PFSK-1 (cell line): Measurements from ENCODE around the gene ERP27.

Experiments used
- FOXP2 ChIP-seq: optimal IDR thresholded peaks from 2 replicates; pipeline ENCODE3; 2011; ENCODE audit warnings: borderline replicate concordance, control low read depth, inconsistent platforms; ENCODE audit not compliant: insufficient read depth; ENCODE audit errors: extremely low read length, extremely low read depth
- POLR2AphosphoS5 ChIP-seq: IDR thresholded peaks from 2 replicates; pipeline ENCODE4 v1.6.1; 2012; ENCODE audit warnings: low read depth, mild to moderate bottlenecking, control low read depth, low read length, moderate library complexity
- SIN3A ChIP-seq: IDR thresholded peaks from 2 replicates; pipeline ENCODE4 v1.6.1; 2012; ENCODE audit warnings: mild to moderate bottlenecking, low read length, moderate library complexity, borderline replicate concordance; ENCODE audit not compliant: insufficient read depth
- TAF1 ChIP-seq: IDR thresholded peaks from 2 replicates; pipeline ENCODE4 v1.6.1; 2012; ENCODE audit warnings: low read length, control low read depth, borderline replicate concordance; ENCODE audit not compliant: insufficient read depth
- TF ChIP-seq, protein P1 (sequence below), 2 experiments: IDR thresholded peaks; 2 replicates each; pipeline versions ENCODE4 v1.6.1 to v1.8.0; 2011 to 2012; ENCODE audit warnings: low read depth in 2 of 2, low read length in 2 of 2, control low read depth in 1 of 2, inconsistent platforms in 1 of 2, mild to moderate bottlenecking in 1 of 2, moderate library complexity in 1 of 2; ENCODE audit not compliant: insufficient read depth in 1 of 2

Gene ERP27

DNA sequence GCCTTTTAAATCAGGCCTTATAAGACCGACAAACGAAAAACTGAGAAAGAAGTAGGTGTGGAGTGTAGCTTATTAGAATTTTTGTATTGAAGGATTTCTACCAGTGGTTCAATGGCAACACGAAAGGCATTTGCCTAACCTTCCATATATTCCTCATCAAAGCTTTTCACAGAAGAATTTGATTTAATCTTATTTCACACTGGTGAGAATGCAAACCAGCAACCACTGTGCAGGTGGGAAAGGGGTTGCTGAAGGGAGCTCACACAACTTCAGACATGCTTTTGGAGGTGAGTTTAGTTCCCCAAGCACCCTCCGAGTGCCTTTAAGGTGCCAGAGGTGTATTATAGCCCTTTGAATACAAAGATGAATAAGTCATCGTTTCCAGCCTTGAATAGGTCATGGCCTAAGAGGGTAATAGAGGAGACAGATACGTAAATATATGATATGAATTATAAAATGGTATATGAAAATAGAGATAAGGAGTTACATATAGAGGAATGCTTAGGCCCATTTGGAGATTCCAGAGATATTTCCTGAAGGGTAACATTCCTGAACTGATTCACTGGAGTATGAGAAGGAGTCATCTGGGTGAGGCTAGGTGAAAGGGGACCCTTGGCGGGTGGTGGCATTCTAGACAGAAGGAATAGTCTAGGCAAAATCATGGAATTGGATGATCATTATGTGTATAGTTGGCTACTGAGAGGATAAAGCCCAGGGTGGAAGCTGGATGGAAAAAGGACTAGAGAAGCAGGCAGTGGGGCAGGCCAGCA, 6.4 kb downstream of the ERP27 start:
- TF ChIP-seq SIN3A (no peak), TAF1 (no peak), FOXP2 (no peak), POLR2AphosphoS5 (no peak)
- TF ChIP-seq, protein P1, sequence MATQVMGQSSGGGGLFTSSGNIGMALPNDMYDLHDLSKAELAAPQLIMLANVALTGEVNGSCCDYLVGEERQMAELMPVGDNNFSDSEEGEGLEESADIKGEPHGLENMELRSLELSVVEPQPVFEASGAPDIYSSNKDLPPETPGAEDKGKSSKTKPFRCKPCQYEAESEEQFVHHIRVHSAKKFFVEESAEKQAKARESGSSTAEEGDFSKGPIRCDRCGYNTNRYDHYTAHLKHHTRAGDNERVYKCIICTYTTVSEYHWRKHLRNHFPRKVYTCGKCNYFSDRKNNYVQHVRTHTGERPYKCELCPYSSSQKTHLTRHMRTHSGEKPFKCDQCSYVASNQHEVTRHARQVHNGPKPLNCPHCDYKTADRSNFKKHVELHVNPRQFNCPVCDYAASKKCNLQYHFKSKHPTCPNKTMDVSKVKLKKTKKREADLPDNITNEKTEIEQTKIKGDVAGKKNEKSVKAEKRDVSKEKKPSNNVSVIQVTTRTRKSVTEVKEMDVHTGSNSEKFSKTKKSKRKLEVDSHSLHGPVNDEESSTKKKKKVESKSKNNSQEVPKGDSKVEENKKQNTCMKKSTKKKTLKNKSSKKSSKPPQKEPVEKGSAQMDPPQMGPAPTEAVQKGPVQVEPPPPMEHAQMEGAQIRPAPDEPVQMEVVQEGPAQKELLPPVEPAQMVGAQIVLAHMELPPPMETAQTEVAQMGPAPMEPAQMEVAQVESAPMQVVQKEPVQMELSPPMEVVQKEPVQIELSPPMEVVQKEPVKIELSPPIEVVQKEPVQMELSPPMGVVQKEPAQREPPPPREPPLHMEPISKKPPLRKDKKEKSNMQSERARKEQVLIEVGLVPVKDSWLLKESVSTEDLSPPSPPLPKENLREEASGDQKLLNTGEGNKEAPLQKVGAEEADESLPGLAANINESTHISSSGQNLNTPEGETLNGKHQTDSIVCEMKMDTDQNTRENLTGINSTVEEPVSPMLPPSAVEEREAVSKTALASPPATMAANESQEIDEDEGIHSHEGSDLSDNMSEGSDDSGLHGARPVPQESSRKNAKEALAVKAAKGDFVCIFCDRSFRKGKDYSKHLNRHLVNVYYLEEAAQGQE (IDR thresholded peaks at IDR 0.05; ENCODE audit: insufficient read depth in 1 of 2, low read depth in 2 of 2, low read length in 2 of 2): no peak

DNA sequence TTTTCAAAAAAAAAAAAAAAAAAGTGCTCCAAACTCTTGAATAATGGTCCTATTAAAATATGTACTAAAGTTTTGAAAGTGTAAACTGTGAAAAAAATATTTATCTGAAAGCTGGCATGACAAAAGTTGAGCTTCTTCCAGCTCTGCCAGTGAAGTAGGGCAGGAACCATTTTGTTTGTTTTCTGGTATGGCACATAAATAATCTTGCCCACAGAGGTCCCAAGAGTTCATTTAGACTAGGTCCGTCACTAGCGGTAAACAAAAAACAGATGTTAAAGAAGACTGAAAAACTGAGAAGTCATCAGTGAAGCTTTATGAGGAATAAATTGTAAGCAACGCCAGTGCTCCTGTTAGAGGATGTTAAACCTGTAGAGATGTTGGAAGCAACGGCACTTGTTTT, 7.0 kb downstream of the ERP27 start:
- no peak for TF ChIP-seq SIN3A
- no peak for TF ChIP-seq POLR2AphosphoS5
- TF ChIP-seq TAF1: no peak
- no peak for TF ChIP-seq FOXP2
- TF ChIP-seq, protein P1 (IDR thresholded peaks at IDR 0.05; ENCODE audit: insufficient read depth in 1 of 2, low read depth in 2 of 2, low read length in 2 of 2): no peak

DNA sequence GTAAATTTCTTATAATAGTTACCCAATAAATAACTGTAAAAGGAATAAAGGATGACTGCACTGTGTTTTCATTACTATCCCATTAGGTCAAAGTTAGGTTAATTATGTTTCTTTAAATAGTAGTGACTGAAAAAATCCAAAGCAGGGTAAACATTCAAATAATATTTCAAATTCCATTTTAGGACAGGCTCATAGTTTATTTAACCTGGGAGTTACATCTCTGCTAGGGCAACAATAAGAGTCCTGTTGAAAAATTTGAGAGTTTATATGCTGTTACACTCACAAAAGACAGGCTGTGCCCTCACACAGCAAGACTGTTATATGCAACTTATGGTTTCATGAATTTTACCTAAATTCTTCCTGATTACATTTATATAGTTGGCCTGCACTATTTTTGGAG, 8.0 kb downstream of the ERP27 start:
- TF ChIP-seq, protein P1 (IDR thresholded peaks at IDR 0.05; ENCODE audit: insufficient read depth in 1 of 2, low read depth in 2 of 2, low read length in 2 of 2): no peak
- TF ChIP-seq POLR2AphosphoS5 (no peak), TAF1 (no peak), SIN3A (no peak), FOXP2 (no peak)

DNA sequence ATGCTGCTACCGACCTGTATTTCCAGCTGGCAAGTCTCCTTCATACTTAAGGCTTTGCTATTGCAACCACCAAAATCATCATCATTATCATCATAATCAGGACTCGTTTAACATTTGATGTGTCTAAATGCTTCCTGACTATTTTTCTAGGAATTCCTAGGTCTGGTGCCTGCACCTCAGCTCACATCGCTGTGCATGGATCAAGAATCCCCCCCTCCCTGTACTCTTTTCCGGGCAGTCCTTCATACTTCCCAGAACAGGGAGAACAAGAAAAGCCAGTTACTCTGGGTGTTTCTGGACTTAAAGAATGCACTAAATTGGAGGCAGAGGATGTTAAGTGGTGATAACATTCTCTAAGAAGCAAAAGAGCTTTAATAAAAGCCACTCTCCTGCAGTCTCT, 9.4 kb downstream of the ERP27 start:
- TF ChIP-seq FOXP2: no peak
- no peak for TF ChIP-seq SIN3A
- no peak for TF ChIP-seq POLR2AphosphoS5
- TF ChIP-seq, protein P1 (IDR thresholded peaks at IDR 0.05; ENCODE audit: insufficient read depth in 1 of 2, low read depth in 2 of 2, low read length in 2 of 2): no peak

DNA sequence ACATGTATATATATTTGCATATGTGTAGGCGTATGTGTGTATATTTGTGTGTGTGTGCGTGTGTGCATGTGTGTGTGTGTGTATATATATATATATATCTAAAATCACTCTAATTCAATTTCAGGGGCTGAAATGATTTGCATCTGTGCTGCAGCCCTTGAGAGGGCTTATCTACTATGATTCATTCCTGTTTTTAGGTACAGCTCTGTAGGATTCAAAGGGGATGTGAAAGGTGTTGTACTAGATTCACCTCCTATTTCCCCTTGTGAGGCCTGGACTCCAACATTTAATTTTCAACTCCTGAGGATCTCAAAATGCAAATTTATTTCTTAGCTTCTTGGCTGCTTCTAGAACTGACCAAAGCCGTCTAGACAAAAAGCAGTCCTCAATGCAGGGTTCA, 11.1 kb downstream of the ERP27 start:
- TF ChIP-seq, protein P1 (IDR thresholded peaks at IDR 0.05; ENCODE audit: insufficient read depth in 1 of 2, low read depth in 2 of 2, low read length in 2 of 2): no peak
- no peak for TF ChIP-seq POLR2AphosphoS5
- TF ChIP-seq TAF1: no peak
- TF ChIP-seq SIN3A: no peak
- TF ChIP-seq FOXP2: no peak
